IMR-90 (cell line): ENCODE data around the gene NCKIPSD.

Source experiments
- CTCF ChIP-seq: conservative IDR thresholded peaks from 2 replicates; pipeline ENCODE4 v1.5.1; 2012; ENCODE audit warnings: mild to moderate bottlenecking, low read depth, low read length, improper control_type of control experiment
- MXI1 ChIP-seq: IDR thresholded peaks from 2 replicates; pipeline ENCODE4 v1.6.1; 2012; ENCODE audit warnings: low read depth, mild to moderate bottlenecking, low read length, moderate library complexity, borderline replicate concordance
- RFX5 ChIP-seq: IDR thresholded peaks from 2 replicates; pipeline ENCODE4 v1.8.0; 2012; ENCODE audit warnings: low read depth, mild to moderate bottlenecking, low read length, moderate library complexity

- no peak for TF ChIP-seq MXI1
- TF ChIP-seq CTCF = no peak
- TF ChIP-seq RFX5 = no peak
Observed at GRCh38 chr3:48623851-48624547, 61.7 kb downstream of the NCKIPSD start.
